NCI-H82 treated with DMSO at 0.1 percent for 48 hours (cell line): ENCODE measurements around the gene CTAG1A.
A peak's percentile ranks its signal among the peaks of the same experiment; 100 is the strongest.
"Not testable (repeated sequence)": the region's sequence is repeated elsewhere in the genome, so short reads cannot be mapped to it uniquely, and the experiment has no call there.

Source experiments
- DNase-seq: peaks from one replicate; lab custom pipeline; 2025; ENCODE audit not compliant: unreplicated experiment; lab: John Stamatoyannopoulos, UW

CTAG1A gene

DNA sequence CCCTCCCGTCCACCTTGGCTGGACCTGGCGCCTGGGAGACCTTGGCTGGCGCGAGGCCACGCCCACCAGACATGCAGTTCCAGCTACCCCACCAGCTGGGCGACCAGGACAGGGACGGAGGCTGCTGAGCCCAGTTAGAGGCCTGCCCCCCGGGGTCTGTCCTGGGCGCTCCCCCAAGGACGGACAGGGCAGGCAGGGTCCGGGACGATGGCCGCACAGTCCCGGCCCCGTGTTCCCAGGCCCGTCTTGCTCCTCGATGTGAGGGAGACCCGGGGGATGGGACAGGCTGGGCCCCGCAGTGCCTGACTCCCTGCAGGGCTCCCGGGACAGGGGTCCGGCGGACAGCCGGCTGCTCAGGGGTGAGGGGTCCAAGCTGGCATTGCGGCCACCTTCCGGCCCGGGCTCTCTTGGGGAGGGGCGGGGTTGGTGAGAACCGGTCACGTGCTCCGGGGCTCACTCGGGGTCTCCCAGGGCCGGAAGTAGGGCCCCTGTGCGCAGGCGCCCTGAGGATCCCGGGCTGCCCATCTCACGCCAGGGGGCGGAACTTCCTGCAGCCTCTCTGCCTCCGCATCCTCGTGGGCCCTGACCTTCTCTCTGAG, at the start of gene CTAG1A:
TSS of gene CTAG1A (plus strand) at position 549 of the 599 bp plus-strand sequence. CDS start 74 bp downstream, outside the sequence.
- DNase-seq: not testable (repeated sequence)

DNA sequence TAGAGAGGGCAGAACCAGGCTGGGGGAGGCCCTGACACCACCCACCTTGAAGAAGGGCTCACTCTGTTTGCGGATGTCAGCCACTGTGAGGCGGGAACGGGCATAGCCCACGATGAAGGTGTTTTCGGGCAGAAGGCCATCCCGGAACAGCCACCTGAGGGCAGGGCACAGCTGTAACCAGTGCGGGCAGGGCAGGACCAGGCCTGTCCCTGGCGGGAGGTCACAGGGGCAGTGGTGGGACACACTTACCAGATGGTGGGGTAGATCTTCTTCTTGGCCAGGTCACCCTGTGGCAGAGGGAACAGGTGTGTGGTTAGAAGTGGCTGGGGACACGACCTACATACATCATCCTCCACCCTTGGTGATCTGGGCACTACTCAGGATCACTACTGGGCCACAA, 49.0 kb upstream of the CTAG1A start:
- no peak for DNase-seq

DNA sequence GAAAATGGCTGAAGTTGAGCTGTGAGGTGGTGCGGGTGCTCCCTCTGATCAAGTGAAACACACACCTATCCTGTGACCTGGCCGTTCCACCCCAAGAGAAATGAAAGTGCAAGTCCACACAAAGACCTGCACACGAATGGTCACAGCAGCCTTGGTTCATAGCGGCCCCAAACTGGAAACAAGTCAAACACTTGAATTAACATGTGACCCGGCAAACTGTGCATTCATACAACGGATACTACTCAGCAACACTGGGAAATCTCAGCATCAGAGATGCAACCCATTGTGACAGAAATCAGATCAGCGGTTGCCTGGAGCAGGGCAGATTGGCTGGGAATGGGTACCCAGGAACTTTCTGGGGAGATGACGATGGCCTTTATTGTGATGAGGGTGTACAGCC, 45.9 kb upstream of the CTAG1A start:
- no peak for DNase-seq

DNA sequence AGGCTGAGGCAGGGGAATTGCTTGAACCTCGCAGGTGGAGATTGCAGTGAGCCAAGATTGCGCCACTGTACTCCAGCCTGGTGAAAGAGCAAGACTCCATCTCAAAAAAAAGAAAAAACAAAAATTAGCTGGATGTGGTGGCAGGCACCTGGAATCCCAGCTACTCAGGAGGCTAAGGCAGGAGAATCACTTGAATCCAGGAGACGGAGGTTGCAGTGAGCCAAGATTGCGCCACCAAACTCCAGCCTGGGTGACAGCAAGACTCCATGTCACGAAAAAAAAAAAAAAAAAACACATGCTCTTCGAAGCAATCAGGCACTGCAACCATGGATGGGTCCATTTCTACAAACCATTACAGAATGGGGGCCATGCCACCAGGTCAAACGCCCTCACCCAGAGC, 44.6 kb upstream of the CTAG1A start:
- not testable (repeated sequence) for DNase-seq

DNA sequence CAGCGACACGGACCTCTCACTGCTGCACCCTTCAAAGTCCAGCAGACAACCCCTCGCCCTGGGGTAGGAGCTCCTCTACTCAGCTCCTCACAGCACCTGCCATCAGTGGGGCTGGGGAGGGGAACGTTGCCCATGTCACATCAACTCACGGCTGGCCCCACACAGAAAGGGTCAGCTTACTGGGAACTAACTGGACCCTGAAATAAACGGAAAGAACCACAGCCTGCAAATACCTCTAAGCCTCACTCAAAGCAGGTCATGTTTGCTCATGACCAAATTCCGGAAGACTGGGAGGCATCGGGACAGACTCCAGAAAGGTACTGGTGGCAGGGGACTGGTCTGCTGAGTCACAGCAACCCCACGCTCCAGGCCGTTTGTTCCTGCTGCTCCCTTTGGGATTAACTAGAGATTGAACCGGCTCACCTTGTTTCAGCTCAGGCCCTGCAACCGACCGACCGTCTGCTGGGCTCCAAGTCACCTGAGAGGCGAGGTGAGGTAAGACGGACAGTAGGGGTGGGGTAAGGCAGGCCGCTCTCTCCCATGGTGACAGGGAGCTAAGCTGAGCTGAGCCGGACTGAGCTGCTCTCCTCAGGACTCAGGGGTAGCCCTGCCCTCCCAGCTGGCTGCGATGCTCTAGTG, 43.9 kb upstream of the CTAG1A start:
- no peak for DNase-seq

DNA sequence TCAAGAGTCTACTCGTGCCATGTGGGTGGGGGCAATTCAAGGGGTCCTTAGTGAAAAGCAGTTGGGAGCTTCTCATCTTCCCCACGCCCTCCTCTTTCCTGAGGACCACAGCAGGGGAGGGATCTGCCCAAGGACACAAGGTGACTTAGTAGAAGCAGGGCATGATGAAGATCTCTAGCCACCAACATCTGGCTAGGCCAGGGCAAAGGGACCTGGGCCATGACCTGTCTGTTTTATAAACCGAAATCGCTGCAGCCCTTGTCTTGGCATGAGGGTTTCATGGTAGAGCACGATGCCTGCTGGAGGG, 43.4 kb upstream of the CTAG1A start:
- DNase-seq: no peak

DNA sequence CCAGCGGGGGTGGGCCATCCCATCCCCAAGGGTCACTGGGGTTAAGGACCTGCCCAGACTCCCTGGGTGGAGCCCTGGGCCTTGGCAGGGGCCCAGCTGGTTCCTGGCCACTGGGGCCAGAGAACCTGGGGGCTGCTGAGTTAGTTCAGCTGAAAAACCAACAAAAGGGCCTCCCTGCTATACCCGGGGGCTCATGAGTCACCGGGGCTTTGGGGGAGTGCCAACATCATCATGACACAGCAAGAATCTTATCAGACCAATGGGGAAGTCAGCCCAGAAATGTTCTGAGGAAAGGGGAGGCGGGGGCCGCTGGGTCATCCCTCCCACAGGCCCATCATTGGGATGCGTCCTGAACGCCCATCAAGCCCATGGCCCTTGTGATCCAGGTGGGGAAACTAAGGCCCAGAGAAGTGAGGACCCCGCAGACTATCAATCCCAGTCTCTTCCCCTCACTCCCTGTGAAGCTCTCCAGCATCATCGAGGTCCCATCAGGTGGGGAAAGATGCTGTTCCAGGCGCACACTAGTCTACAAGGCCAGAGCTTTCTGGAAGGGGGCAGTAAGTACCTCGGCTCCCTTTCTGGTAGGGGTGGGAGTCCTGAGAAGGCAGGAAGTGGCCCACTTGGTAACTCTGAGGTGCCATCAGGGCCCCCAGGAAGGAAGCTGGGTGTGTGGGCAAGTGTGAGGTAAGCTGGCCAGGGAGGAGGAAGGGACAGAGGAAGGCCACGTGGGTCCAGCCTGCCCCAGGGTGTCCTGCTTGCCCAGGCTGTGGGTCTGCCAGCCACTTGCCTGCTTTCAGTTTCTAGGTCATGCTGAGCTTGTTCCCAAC, 42.8 kb upstream of the CTAG1A start:
- DNase-seq: no peak

DNA sequence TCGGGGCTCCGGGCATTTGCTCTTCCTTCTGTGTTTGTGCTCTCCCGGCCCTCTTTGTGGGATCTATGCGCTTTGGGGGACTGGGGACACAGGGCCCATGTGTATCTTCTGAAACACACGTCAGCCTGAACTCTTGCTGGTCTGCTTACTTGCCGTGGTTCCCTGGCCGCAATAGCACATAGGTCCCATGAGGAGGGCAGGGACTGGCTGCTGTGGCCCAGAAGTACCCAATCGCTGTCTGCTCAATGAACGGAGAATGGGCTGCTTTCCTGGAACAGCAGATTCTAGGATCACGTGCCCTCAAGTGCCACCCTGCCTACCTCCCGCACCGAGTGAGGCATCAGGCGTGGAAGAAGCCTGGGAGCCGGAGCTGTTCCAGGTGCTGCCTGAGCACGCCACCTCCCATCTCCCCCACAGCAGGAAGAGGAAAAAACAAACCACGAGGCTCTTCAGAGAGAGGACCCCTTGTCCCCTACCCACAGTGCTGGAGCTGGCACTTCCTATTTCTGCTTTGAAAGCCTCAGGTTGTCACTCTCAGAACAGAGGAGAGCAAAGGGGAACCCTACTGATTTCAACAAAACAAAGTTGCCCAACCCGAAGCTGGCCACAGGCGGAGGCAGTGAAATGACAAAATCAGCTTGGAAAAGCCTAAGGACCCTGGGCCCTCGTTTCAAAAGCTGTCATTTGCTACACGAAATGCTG, 42.1 kb upstream of the CTAG1A start:
- DNase-seq: no peak

DNA sequence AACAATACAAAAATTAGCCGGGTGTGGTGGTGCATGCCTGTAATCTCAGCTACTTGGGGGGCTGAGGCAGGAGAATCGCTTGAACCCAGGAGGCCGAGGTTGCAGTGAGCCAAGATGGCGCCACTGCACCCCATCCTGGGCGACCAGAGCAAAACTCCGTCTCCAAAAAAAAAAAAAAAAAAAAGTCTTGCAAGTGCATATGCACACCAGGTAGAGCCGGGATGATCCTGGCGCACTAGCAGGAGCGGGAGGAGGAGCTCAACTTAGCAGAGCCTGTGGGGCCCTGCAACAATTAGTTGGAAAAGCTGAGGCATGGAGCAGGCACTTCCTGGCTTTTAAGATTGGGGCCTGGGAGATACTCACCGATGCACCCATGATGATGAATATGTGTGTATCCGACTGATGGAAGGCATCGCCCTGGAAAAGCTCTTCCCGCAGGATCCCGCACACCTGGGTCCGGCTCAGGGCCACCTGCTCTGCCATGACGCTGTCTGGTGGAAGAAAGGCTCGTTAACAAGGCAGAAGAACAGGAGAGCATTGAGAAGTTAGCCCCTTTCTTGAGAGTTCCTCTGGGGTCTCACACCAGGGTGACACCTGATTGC, 39.2 kb upstream of the CTAG1A start:
- DNase-seq: no peak

DNA sequence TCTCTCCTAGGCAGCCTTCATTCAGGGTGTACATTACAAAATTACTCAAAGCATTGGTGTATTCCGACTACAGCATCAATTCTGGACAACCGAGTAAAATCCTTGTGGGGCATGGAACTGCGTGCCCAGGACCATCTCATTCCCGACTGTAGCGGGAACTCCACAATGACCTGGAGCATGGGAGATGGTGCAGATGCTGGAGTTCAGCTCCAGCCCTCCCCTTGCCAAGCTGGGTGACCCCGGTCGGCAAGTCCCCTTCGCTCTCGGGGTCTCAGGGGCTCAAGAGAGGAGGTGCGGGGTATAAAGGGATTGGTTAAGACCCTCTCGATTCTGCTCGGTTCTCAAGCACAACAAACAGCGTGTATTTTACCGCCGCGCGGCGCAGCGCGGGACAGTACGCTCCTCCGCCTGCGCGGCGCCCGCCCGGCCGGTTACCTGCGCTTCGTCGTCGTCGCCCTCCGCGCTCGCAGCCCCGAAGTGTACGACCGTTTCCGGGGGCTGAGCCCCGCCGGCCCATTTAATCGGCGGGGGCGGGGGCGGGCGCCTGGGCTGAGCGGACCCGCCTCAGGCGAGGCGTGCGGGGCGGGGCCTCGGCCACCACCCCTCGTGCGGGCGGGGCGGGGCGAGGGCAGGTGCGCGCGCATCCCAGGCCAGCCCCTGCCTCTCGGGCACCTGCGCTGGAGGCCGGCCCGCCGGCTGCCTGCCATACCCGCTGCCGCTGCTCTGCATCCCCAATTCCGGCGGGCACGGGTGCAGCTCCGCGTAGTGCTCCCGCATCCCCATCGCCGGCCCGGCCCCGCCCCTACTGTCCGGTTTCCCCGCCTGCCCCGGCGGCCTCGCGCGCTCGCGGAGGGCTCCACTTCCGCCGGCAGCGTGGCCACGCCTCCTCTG, 38.3 kb upstream of the CTAG1A start, which contains the start of gene G6PD:
TSS of gene G6PD (minus strand) at position 493 of the 891 bp plus-strand sequence. CDS start 691 bp downstream, outside the sequence.
- DNase-seq: no peak

DNA sequence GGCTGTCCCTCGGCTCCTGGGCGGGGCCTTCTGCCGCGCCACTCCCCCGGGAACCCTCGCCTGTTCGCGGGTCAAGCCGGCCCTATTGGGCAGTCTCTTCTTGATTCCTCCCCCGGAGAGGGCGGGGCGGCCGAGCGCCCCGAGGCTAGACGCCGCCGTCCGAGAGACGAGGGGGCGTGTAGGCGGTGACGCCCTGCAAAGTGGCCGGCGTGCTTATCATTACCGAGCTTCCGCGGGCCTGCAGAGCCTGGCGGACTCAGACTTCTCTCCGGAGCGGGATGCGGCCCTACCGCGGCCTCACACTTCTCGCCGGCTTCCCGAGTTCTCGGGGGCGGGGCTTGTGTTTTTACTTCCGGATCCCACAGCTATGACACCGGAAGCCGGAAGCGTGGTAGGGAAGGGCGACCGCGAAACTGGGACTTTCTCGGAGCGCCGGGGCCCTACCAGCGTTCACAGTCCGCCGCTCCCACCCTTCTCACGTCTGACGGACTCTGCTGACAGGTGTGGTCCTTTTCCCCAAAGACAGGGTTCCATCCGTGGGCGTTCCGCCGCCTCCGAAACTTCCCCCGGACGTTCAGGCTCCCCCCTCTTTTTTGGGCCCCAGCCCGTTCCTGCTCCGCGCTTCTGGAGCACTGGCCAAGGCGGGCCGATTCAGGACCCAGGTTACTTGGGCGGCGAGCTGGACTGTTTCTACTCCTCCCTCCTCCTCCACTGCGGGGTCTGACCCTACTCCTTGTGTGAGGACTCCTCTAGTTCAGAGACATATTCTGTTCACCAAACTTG, 37.5 kb upstream of the CTAG1A start, which contains the start of gene IKBKG:
TSS of gene IKBKG (plus strand) at position 376 of the 783 bp plus-strand sequence. CDS start 4,383 bp downstream, outside the sequence.
- peak; percentile 44 for DNase-seq

DNA sequence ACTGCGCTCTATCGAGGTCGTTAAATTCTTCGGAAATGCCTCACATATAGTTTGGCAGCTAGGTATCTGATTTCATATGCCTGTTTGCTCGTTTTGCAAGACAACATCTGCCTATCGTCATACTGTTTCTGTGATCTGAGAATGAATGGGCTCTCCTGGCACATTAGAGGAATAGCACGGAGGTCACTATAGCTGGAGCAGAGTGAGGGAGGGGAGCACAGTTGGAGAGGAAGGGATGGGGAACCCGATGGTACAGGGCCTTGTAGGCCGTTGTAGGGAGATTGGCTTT, 37.0 kb upstream of the CTAG1A start:
- no peak for DNase-seq

DNA sequence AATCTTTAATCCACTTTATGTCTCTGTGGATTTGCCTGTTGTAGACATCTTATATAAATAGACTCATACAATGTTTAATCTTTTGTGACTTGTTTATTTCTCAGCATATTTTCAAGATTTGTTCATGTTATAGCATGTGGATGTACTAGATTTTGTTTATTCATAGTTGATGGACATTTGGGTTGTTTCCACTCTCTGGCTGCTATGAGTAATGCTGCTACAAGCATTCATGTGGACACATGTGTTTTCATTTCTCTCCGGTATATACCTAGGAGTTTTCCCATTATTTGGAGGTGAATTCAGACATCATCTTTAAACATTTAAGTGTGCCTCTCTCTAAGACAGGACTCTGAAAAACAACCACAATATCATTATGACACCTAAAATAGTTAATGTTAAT, 35.2 kb upstream of the CTAG1A start:
- no peak for DNase-seq

DNA sequence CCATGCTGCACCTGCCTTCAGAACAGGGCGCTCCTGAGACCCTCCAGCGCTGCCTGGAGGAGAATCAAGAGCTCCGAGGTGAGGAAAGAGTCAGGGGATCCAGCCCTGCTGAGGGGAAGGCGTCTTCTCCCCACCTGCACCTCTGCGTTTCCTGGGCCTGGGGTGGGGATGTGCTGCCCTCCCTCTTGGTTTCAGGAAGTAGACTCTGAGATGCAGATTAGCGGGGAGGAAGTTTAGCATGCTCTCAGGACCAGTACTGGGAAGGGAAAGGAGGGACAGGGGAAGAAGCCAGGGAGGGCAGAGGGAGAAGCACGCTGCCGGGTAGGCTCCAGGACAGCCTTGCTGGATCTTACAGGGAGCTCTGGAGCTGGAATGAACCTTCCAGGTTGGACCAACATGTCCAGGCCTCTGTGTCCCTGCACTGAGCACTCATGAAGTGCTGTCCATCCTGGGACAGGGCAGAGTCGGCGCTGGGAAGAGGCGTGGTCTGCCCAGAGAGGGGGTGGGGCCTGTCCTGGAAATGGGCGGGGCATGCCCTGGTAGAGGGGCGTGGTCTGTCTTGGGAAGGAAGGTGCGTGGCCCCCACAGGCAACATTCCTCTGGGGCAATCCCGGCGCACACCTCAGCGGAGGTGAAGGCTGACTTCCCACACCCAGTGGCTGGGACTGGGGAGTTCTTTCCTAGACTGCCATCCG, 32.7 kb upstream of the CTAG1A start:
- DNase-seq: not testable (repeated sequence)

DNA sequence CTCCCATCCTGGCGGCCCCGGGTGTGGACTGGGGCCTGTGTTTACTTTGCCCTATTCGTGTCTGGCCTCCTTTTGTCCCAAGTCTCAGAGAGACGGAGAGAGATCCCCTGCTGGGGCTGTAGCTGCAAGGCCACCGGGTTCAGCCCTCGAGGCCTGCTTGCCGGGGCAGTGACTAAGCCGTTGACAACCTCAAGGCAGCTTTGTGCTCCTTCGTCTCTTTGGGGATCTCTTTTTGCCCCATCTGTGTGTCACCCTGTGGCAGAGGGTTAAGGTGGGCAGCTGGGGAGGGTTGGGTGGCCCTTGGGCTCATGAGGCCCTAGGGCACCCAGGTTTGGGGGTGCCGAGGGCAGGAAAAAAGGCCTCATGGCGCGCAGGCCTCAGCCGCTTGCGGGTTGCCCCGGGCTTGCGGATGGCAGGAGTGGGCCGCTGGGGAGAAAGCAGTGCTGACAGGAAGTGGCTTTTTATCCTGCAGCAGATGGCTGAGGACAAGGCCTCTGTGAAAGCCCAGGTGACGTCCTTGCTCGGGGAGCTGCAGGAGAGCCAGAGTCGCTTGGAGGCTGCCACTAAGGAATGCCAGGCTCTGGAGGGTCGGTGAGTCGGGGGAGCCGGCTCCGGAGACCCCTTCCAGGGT, 26.8 kb upstream of the CTAG1A start:
- DNase-seq: not testable (repeated sequence)

DNA sequence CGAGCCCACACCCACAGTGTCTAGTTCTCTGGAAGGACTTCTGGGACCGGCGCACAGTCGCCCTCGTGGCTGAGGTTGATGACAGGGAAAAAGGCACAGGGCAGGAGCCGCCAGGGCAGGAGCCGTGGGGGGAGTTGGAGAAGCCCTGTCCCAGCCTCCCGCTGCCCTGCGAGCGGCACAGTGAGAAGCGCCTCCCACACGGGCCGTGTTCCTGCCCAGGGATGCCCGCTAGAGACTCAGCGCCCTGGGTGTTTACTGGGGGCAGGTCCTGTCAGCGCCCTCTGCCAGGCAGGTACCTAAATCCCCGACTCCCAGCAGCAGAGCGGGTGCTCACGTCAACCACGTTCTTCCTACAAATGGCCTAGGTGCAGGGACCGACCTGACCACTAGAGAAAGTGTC, 26.0 kb upstream of the CTAG1A start:
- DNase-seq: not testable (repeated sequence)

DNA sequence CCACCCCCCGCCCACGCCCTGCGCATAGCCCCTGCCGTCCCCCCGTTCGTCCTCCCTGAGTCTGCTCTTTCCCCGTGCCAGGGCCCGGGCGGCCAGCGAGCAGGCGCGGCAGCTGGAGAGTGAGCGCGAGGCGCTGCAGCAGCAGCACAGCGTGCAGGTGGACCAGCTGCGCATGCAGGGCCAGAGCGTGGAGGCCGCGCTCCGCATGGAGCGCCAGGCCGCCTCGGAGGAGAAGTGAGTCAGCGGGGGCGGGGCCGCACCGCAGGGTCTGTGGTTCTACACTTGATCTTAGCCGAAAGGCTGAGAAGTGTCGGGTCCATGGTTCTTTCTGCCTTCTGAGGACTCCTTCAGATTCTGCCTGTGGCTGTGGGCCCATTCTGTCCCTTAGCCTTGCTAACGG, 24.6 kb upstream of the CTAG1A start:
- not testable (repeated sequence) for DNase-seq

DNA sequence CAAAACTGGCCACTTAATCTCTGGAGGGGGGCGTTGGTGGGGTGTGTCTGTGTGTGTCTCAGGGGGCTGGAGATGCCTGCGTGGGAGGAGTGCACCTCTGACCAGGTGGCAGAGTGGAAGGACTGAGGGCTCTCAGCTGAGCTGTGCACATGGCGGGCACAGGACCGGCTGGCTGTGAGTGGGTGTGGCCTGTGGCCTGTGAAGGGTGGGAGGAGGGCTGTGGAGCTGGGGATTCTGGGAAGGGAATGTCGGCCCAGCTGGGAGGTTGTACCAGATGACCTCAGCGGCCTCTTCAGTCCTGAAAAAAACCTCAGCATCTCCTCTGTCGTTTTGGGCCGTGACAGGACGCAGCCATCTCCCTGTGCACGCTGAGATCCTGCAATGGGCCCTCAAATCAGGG, 22.6 kb upstream of the CTAG1A start:
- not testable (repeated sequence) for DNase-seq
